HG02642 (cell line): ENCODE measurements around the gene SMIM10L2A.
"Not testable (repeated sequence)": the region's sequence is repeated elsewhere in the genome, so short reads cannot be mapped to it uniquely, and the experiment has no call there.

Source experiments
- ATAC-seq: cut with Tn5 transposase; IDR thresholded peaks from one replicate; pipeline ENCODE4 v1.9.1; 2021; ENCODE audit warnings: mild to moderate bottlenecking; ENCODE audit not compliant: unreplicated experiment, poor library complexity

SMIM10L2A gene

DNA sequence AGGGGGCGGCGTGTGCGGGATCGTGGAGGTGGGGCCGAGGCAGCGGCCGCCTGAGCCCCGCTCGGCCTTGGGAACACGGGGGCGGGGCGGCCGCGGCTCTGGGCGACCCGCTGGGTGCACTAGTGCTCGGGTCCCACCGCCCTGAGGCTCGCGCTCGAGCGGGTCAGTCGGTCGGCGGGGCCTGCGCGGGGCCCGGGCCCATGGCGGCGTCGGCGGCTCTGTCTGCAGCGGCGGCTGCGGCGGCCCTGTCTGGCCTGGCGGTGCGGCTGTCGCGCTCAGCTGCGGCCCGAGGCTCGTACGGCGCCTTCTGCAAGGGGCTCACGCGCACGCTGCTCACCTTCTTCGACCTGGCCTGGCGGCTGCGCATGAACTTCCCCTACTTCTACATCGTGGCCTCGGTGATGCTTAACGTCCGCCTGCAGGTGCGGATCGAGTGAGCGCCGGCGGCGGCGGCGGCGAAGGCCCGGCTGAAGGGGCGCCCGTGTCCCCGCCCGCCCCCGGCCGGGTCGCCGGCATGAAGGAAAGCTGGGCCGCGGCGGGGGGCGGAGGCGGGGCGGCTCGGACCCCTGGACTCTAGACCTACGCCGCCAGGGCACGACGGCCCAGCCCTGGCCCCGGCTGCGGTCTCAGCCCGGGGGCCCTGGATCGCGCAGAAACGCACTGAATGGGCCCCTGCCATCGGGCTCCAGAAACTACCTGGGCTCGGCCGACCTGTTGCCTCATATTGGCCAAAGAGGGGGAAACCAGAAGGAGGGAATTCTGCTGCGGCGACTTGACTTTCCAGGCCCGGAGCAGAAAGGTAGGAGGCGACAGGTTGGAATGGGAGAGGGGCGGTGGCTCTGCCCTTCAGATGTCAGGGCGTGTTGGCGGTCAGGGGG is at the start of gene SMIM10L2A:
Gene SMIM10L2A (plus strand): TSS at position 13 of the 878 bp plus-strand sequence. CDS start 188 bp downstream, at position 201.
- peak; percentile 58 for ATAC-seq

GRCh38 chrX:135373357-135373756 is 48.4 kb upstream of the SMIM10L2A start:
- ATAC-seq, result no peak

DNA sequence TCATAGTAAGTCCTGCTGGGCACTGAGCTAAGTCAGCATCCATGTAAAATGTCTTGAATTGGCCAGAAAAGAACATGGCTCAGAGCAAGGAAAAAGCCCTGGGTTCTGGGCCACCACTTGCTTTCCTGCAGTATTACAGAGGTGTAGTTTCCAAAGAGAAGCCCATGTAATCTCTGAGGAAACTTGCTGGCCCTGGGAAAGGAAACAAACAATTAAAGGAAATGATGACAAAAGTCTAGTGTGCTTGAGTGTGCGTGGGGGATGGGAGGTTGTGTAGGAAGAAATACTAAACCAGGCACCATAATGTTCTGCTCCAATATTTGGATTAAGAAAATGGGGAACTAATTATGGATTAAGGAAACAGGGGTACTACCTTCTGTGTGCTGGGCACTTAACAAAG is 39.5 kb upstream of the SMIM10L2A start:
- no peak for ATAC-seq

DNA sequence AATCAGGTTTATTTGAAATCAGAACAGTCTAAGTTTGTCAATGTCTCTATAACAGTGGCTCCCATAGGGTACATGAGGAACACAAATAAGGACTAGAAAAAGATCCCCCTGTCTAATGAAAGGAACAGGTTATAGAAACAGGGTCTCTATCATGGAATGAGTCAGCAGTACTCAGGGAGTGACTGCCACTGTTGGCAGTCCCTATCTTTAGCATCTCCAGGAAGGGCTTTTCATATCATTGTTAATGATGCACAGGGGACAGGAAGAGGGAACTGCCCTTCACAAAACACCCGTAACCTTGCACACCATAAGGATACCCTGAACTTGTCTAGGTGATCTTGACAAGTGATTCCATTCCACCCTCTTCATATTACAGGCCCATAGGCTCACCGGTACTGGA is 38.5 kb upstream of the SMIM10L2A start:
- no peak for ATAC-seq

DNA sequence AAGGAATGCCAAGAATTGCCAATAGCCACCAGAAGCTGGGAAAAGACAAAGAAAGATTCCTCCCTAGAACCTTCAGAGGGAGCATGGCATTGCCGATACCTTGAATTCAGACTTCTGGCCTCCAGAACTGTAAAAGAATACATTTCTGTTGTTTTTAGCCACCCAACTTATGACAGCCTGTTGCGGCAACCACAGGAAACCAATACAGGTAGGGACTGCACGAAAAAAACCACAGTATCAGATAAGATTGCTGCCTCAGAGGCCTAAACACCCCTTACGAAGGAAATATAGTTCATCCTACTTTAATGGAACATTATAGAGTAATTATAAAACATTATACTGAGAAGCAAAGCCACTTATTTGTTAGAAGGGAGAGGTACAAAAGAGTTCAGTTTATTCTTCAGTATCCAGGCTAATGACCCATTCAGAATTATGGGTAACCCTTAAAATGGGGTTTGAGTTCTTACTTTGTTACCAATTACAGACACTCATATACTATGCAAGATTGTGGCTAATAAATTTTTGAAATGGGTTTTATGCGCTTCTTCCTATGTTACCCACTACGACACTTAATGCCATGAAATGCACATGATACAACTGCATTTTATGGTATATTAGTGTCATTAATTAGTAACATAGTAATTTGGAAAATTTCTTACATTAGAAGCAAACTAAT is 37.4 kb upstream of the SMIM10L2A start:
- ATAC-seq, result no peak

- ATAC-seq, result no peak
Observed at GRCh38 chrX:135388841-135389240, 32.9 kb upstream of the SMIM10L2A start.

DNA sequence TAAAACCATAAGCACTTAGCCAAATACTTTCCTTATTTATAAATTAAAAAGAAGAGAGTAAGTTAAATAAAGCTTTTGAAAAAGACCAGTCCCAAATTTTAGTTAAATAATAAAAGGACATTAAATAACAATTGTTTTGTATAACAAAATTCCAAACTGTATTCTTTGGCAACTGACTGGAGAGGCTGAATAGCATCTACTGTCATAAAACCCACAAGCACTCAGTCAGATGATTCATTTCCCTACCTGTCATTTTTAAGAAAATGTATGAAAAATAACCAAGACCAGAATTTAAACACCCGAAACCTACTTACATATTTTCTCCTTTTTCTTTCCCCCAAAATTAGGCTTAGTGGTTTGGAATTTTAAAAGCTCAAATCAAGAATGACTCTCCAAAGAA is 32.5 kb upstream of the SMIM10L2A start:
- no peak for ATAC-seq

DNA sequence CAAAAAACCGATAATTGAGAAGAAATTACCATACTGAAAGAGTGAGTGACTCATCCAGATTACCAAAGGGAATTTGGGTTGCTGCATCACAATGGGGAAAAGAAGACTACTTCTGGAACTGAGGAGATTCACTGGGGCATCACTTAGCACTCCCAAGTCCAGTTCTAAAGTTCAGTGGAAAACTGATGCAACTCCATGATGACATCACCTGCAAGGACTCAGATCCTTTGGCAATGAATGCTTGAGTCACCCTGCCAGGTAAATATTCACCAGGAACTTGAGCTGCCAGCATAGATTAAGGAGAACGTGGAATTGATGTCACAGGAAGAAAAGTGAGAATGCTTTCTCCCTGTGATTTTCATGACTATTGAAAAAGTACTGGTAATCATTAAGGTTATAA is 32.0 kb upstream of the SMIM10L2A start:
- ATAC-seq, result no peak

DNA sequence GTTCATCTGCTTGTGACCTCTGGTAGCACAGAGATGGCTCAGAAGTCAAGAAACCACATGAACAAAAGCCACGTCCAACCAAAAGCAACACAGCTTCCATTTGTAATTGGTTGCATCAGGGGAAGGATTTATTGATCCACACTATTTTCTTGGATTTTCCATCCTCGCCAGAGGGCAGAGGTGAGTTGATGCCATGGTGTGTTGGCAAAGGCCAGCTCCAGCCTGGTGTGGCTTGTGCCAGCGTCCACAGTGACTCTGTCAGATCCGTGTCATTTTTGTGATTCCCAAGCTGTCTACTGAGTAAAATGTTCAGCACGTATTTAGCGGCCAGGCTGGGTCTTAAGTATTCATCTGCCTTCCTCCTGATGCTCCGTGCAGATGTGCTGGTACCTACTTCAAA is 30.0 kb upstream of the SMIM10L2A start:
- ATAC-seq, result no peak

DNA sequence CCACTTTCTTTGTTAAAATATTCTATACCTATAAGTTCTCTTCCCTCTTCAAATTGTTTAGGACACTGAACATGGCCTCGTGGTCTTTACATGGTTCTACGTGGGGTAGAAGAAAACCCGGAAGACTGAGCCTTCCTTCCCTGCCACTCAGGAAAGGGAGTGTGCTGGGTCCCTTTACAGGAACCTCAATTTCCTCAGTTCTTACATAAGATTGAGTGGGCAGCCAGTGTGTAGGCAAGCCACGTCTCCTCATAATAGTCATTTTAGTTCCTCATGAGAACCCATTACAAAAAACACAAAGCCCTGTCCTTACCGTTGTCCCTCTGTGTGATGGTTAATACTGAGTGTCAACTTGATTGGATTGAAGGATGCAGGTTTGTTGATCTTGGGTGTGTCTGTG is 28.7 kb upstream of the SMIM10L2A start:
- no peak for ATAC-seq

DNA sequence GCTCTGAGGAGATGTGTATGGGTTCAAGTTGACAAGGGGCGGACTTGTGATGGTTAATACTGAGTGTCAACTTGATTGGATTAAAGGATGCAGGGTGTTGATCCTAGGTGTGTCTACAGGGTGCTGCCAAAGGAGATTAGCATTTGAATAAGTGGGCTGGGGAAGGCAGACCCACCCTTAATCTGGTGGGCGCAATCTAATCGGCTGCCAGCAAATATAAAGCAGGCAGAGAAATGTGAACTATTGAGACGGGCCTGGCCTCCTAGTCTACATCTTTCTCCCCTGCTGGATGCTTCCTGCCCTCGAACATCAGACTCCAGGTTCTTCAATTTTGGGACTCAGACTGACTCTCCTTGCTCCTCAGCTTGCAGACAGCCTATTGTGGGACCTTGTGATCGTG is 26.7 kb upstream of the SMIM10L2A start:
- no peak for ATAC-seq

GRCh38 chrX:135396109-135396508 is 25.6 kb upstream of the SMIM10L2A start:
- no peak for ATAC-seq

- no peak for ATAC-seq
Observed at GRCh38 chrX:135396566-135396965, 25.2 kb upstream of the SMIM10L2A start.

DNA sequence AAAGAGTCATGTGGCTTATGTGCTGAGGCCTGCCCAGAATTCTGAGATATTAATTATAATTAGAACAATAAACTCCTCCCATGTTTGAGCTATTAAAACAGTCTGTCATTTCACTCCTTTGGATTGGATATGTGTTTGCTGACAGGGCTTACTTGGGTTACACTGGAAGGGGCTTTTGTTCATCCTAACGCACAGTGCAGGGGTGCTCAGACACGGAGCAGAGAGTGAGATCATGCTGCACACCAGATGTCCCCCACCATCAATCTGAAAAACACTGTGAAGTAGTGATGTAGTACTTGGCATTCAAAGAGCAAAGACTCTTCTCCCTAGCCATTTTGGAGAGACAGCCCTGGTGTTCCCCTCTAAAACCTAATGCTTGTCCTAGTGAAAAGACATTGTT is 24.1 kb upstream of the SMIM10L2A start:
- ATAC-seq, result no peak

GRCh38 chrX:135403374-135403773 is 18.4 kb upstream of the SMIM10L2A start:
- ATAC-seq, result no peak

- ATAC-seq, result not testable (repeated sequence)
Observed at GRCh38 chrX:135406428-135406827, 15.3 kb upstream of the SMIM10L2A start.

DNA sequence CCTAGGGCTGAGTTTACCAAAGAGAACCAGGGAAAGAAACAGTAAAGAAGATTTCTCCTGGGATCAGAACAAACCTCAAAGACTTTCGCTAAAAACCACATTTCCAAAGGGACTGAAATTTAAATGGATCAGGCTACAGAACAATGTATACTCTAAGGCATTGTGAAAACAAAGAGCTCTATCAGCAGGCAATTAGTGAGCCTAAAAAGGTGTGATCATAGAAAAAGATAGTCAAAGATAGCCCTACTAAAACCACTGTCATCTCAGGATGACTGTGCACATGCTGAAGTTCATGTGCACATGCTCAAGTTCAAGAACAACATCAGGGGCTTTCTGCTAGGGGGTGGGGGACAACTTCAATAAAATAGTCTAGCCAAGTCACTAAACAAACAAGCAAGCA is 12.9 kb upstream of the SMIM10L2A start:
- ATAC-seq, result no peak

DNA sequence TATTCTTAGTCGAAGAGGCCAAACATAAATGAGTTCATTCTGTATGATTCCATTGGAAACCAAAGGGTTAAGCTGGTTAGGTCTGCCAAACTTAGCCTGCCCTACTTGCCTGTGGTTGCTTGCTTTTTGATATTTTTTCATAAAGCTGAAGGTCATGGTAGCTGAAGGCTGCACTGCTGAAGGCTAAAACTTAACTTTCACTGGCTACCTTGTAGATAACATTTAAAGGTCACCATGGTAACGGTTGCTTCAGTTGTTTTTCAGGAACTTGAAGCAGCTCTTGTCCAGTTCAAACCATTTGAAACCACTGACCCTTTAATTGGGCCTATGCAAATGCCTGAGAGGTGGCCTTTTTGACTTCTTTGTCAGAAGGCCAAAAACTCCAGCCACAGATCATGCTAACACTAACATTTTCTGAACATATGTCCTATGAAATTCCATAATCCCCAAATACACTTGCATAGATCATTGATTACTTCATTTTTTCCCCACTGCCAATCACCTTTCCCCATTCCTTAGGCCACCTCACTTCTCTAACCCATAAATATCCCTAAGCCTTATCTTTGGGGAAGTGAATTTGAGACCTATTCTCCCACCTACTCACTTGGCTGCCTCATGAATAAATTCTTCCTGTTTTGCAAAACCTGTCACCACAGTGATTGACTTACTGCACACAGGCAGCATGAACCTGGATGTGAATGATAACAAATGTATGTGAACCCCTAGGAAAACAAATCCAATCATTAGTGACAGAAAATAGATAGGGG is 10.7 kb upstream of the SMIM10L2A start:
- no peak for ATAC-seq

DNA sequence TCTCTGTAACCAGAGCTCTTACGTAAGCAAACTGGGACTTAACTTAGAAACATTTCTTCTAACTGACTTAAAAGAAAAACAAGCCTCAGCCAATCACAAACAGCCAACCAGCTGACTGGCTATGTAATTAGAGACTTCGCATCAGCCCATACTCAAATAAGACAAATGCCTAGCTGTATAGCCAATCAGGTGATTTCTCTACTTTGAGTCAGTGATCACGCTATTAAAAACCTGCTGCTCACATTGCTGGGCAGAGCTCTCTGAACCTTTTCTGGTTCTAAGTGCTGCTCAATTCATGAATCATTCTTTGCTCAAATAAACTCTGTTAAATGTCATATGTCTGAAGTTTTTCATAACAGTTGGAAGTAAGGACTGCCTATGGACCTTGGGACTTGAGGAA is 9.9 kb upstream of the SMIM10L2A start:
- ATAC-seq, result no peak

DNA sequence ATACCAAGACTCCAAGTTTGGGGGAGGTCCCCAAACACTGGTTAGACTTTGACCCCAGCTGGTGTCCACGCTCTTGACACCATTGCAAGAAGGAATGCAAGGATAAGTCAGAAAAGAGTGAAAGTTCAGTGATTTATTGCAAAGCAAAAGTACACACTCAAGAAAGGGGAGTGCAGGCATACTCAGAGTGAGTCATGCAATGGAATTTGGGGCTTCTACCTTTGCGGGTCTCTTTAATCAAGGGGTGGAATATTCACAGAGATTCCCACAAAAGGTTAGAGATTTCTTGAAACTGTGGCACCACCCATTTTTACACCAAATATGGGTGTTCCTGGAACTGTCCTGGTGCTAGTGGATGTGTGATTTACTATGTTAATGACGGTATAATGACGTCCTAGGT is 5.2 kb upstream of the SMIM10L2A start:
- no peak for ATAC-seq

DNA sequence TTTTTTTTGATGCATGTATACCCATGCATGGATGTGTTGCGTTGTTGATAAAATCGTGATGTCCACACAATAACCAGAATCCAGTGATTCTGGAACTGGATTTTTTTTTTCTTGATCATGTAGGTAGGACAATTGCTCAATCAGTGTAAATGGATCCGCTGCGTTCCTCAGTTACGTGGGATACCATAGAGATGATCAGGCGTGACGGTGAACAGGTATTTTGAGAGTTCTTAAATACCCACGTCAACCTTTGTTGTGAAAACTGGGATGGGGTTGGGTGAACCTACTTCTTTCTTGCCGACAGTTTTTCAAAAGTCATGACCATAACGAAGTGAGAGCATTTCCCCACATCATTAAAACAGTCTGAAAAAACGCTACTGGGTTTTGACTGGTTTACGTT is 913 bp upstream of the SMIM10L2A start:
- ATAC-seq, result no peak
